ENCODE results near the gene CDH24. TPM values are rescaled to one million over a fixed set of nuclear protein-coding genes. Genes with fewer than 3 reads are reported as not detected.

The CDH24 gene
- total and polyA plus RNA-seq, 2 of the 13 experiments (the other 11 are each of a cell fraction or from before 2014, with no cell fraction given): 0.69 to 0.99 TPM

DNA sequence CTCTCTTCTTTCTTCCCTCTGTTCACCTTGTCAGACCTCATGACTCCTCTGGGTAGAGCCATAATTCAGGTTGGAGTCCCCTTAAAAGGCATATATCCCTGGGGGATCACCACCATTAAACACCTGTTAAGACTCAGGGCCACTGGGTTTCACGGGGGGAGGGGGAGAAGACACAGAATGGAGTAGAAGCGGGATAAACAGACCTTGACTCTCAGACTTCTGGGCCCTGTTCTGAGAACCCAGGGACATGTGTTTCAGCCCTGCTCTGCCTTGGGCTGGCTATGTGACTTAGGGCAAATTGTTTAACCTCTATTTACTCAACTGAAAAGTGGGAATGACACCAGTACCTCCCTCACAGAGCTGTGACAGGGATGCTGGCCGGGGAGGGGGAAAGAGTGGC is 4.6 kb downstream of the CDH24 start (continued):
- TF ChIP-seq ZNF362 (CRISPR knock-in tag; IDR thresholded peaks at IDR 0.05; ENCODE audit: borderline replicate concordance) (no peak), ZNF563 (CRISPR knock-in tag; IDR thresholded peaks at IDR 0.05) (0 out of 2 replicates have a peak, but pooled peaks have one; percentile 11), ZNF274 (CRISPR knock-in tag; IDR thresholded peaks at IDR 0.05) (0 out of 2 replicates have a peak, but pooled peaks have one; percentile 9), ATRX (CRISPR knock-in tag; IDR thresholded peaks at IDR 0.05; ENCODE audit: borderline replicate concordance) (no peak)

GRCh38 chr14:23052182-23052623 is 5.1 kb downstream of the CDH24 start:
- no peak overlapping the region for H3K27ac ChIP-seq (ENCODE audit: extremely low read length, insufficient read depth, low read length)
- DNase-seq (ENCODE audit: low spot score): peak; percentile 65
- H3K9ac ChIP-seq (ENCODE audit: insufficient read depth, low read depth, low read length): no peak overlapping the region
- peak; percentile 62 for ATAC-seq
- no TSS peak for BruUV-seq (replicated peaks)
- no peaks in the 10 kb centered on the region for H3K9me3 ChIP-seq (ENCODE audit: low read length)
- H3K4me2 ChIP-seq (ENCODE audit: low read depth, low read length): no peak overlapping the region; the same call in 1 of the 2 replicates
- no peaks in the 10 kb centered on the region for H4K20me1 ChIP-seq (ENCODE audit: insufficient read depth, low read length)
- no peak overlapping the region for H3K4me3 ChIP-seq (replicated peaks in 1 of 3; ENCODE audit: insufficient read depth in 1 of 3, low read depth in 2 of 3, low read length in 3 of 3)
- intact Hi-C loops (cut with micrococcal nuclease; ENCODE audit: unreplicated experiment) (loop anchor here (1.0 kb wide), 2 partner anchors 58 to 66 kb away; no protein-coding TSS in a partner anchor), in situ Hi-C loops (cut with HindIII; ENCODE audit: extremely low pct_ligation_motif_present, low pct_unique_long_range_greater_than_20kb) (loop anchor here (5.0 kb wide), 2 partner anchors 65 to 495 kb away; no protein-coding TSS in a partner anchor)
- ChIA-PET POLR2A (interaction anchor here (0.8 to 2.1 kb wide), 10 partner anchors 12 to 80 kb away, joined by 3 to 12 read pairs (median 6); partner anchors contain the start of genes ACIN1, AJUBA and PSMB5), CTCF (ENCODE audit: low intra/inter-chr PET ratio, low total read pairs) (interaction anchor here (2.5 to 8.5 kb wide), 2 partner anchors 58 to 66 kb away, joined by 27 to 77 read pairs; no protein-coding TSS in a partner anchor)
- H3K36me3 ChIP-seq (replicated peaks in 1 of 2; ENCODE audit: control insufficient read depth in 1 of 2, insufficient read depth in 2 of 2, low read length in 2 of 2): no peaks in the 10 kb centered on the region
- 44% methylated on average over 14 of the region's 14 CpGs for WGBS (ENCODE audit: low lambda C conversion rate)
- H3K4me1 ChIP-seq (ENCODE audit: insufficient read depth, low read length): peaks cover 25% of the 10 kb centered on the region
- H2AFZ ChIP-seq (ENCODE audit: low read length): no peak overlapping the region
- peaks cover 0 to 6% of the 10 kb centered on the region in 2 experiments; a peak in 1 of 5 replicates for H3K27me3 ChIP-seq (ENCODE audit: control insufficient read depth in 1 of 2, insufficient read depth in 2 of 2, low read length in 2 of 2)
- FAIRE-seq: no peak
- H3K79me2 ChIP-seq (ENCODE audit: insufficient read depth, low read length): no peaks in the 10 kb centered on the region
- TF ChIP-seq ZSCAN29 (CRISPR knock-in tag; conservative IDR thresholded peaks at IDR 0.05) (no peak), ZBTB40 (IDR thresholded peaks at IDR 0.05) (no peak), ZBTB40 (CRISPR knock-in tag; IDR thresholded peaks at IDR 0.05) (no peak), ZNF674 (CRISPR knock-in tag; IDR thresholded peaks at IDR 0.05; ENCODE audit: low read depth) (0 out of 2 replicates have a peak, but pooled peaks have one; percentile 36), HOXA3 (CRISPR knock-in tag; IDR thresholded peaks at IDR 0.05) (peak; percentile 73; the same call in 1 of the 2 replicates), ZNF709 (CRISPR knock-in tag; IDR thresholded peaks at IDR 0.05) (no peak), MXI1 (IDR thresholded peaks at IDR 0.05; ENCODE audit: borderline replicate concordance, low read depth, low read length) (no peak)
